K562 (cell line): Measurements from ENCODE around the gene PEDS1. TPM values are rescaled to one million over a fixed set of nuclear protein-coding genes. Genes with fewer than 3 reads are reported as not detected.

Source experiments
- FOXJ2 ChIP-seq: fragments of 200-800 bp; sonication (Bioruptor generic); IDR thresholded peaks from 2 replicates; pipeline ENCODE4 v1.6.1; 2016; ENCODE audit warnings: missing genetic modification characterization, missing compliant biosample characterization
- FUS ChIP-seq: fragments of 200-400 bp; formaldehyde crosslinking; optimal IDR thresholded peaks from 2 replicates; pipeline ENCODE3; 2017; ENCODE audit warnings: low read depth, low read length
- HMGN3 ChIP-seq: IDR thresholded peaks from 2 replicates; pipeline ENCODE4 v1.6.1; 2011; ENCODE audit warnings: borderline replicate concordance, low read depth, mild to moderate bottlenecking, mixed read lengths, low read length; ENCODE audit not compliant: insufficient read length; ENCODE audit errors: extremely low read depth
- HMGXB4 ChIP-seq: sonication (generic); formaldehyde crosslinking; IDR thresholded peaks from 2 replicates; pipeline ENCODE4 v1.8.1; 2023; ENCODE audit warnings: mild to moderate bottlenecking, missing genetic modification reagents
- RBFOX2 ChIP-seq: fragments of 200-400 bp; formaldehyde crosslinking; IDR thresholded peaks from 2 replicates; pipeline ENCODE4 v1.6.1; 2017; ENCODE audit warnings: low read depth, mild to moderate bottlenecking, low read length, moderate library complexity
- TCF3 ChIP-seq: sonication (generic); formaldehyde crosslinking; IDR thresholded peaks from 2 replicates; pipeline ENCODE4 v1.4.0; 2020; ENCODE audit warnings: mild to moderate bottlenecking, missing genetic modification reagents
- ZNF12 ChIP-seq: sonication (generic); formaldehyde crosslinking; IDR thresholded peaks from 2 replicates; pipeline ENCODE4 v1.4.0; 2020; ENCODE audit warnings: mild to moderate bottlenecking, missing genetic modification reagents
- ZNF41 ChIP-seq: fragments of 250-450 bp; sonication (Bioruptor Pico); conservative IDR thresholded peaks from 2 replicates; pipeline ENCODE4 v1.4.0; 2020; ENCODE audit warnings: mild to moderate bottlenecking
- ZNF830 ChIP-seq: fragments of 250-450 bp; sonication (Bioruptor Pico); IDR thresholded peaks from 2 replicates; pipeline ENCODE4 v1.5.0; 2021; ENCODE audit warnings: mild to moderate bottlenecking
- polyA plus RNA-seq, 8 experiments: library from polyadenylated mRNA; depleted of rRNA in 4 of 8; stranded (reverse) in 5 of 8; unstranded in 3 of 8; fragments of >200 nt; fragmentation: Nextera tagmentation in 2 of 8; fragmentation: Illumina TruSeq in 1 of 8; extraction: Ambion mirVana in 2 of 8; extraction: Trizol in 1 of 8; gene quantifications; 2 replicates each; pipeline versions ENCODE4 v1.2.1 to v1.2.3, GENCODE V29; 2011 to 2014; ENCODE audit warnings: inconsistent platforms in 1 of 8, missing spikeins in 1 of 8
- total RNA-seq, 7 experiments: library from RNA; depleted of rRNA in 6 of 7; stranded (reverse); fragments of >200 nt in 6 of 7; fragmentation: Illumina TruSeq in 2 of 7; extraction: Trizol in 2 of 7; gene quantifications; 2 replicates each; pipeline versions ENCODE4 v1.2.1 to v1.2.3, GENCODE V29; 2011 to 2021; ENCODE audit warnings: low replicate concordance in 1 of 7
- TF ChIP-seq, protein P1 (sequence below): fragments of 450-650 bp; formaldehyde crosslinking; IDR thresholded peaks from 2 replicates; pipeline ENCODE4 v1.4.0; 2020; ENCODE audit warnings: mild to moderate bottlenecking, mixed read lengths
- TF ChIP-seq, protein P2 (sequence below): fragments of 450-650 bp; IDR thresholded peaks from 2 replicates; pipeline ENCODE4 v1.6.1; 2016; ENCODE audit warnings: missing biosample characterization, missing genetic modification characterization
- TF ChIP-seq, protein P3 (sequence below): fragments of 450-650 bp; conservative IDR thresholded peaks from 2 replicates; pipeline ENCODE4 v1.6.1; 2016; ENCODE audit warnings: missing genetic modification characterization, low read depth, mild to moderate bottlenecking, missing compliant biosample characterization, moderate library complexity

The PEDS1 gene
- total and polyA plus RNA-seq, 9 of the 15 experiments (the other 6 are each of a cell fraction or from before 2014, with no cell fraction given) = 2.9 to 38.5 (median 24.2) TPM

- TF ChIP-seq, protein P1, sequence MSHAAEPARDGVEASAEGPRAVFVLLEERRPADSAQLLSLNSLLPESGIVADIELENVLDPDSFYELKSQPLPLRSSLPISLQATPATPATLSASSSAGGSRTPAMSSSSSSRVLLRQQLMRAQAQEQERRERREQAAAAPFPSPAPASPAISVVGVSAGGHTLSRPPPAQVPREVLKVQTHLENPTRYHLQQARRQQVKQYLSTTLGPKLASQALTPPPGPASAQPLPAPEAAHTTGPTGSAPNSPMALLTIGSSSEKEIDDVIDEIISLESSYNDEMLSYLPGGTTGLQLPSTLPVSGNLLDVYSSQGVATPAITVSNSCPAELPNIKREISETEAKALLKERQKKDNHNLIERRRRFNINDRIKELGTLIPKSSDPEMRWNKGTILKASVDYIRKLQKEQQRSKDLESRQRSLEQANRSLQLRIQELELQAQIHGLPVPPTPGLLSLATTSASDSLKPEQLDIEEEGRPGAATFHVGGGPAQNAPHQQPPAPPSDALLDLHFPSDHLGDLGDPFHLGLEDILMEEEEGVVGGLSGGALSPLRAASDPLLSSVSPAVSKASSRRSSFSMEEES (CRISPR knock-in tag) = no peak; the same call in 1 of the 2 replicates
- no peak for TF ChIP-seq ZNF830 (CRISPR knock-in tag)
- peak; percentile 76 for TF ChIP-seq HMGN3
- TF ChIP-seq FUS = peak; percentile 69
- TF ChIP-seq, protein P2, sequence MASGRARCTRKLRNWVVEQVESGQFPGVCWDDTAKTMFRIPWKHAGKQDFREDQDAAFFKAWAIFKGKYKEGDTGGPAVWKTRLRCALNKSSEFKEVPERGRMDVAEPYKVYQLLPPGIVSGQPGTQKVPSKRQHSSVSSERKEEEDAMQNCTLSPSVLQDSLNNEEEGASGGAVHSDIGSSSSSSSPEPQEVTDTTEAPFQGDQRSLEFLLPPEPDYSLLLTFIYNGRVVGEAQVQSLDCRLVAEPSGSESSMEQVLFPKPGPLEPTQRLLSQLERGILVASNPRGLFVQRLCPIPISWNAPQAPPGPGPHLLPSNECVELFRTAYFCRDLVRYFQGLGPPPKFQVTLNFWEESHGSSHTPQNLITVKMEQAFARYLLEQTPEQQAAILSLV (tag) = no peak
- TF ChIP-seq ZNF12 (CRISPR knock-in tag) = no peak
- TF ChIP-seq, protein P3, sequence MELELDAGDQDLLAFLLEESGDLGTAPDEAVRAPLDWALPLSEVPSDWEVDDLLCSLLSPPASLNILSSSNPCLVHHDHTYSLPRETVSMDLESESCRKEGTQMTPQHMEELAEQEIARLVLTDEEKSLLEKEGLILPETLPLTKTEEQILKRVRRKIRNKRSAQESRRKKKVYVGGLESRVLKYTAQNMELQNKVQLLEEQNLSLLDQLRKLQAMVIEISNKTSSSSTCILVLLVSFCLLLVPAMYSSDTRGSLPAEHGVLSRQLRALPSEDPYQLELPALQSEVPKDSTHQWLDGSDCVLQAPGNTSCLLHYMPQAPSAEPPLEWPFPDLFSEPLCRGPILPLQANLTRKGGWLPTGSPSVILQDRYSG (tag) = no peak
- no peak for TF ChIP-seq ZNF41 (CRISPR knock-in tag)
- TF ChIP-seq FOXJ2 (tag) = peak; percentile 87
- TF ChIP-seq RBFOX2 = peak; percentile 86
- TF ChIP-seq HMGXB4 (CRISPR knock-in tag) = peak; percentile 82; the same call in 1 of the 2 replicates
- no peak for TF ChIP-seq TCF3 (CRISPR knock-in tag)
Measured at GRCh38 chr20:50190251-50191064, 36.9 kb upstream of the PEDS1 start, which contains the start of gene CEBPB (continued).
